Stimulated activated CD8-positive, alpha-beta memory T cell treated with anti-CD3 and anti-CD28 coated beads, Interleukin-4, amount 100 ng/mL, for 1 hour (primary cell): ENCODE data around the gene A4GALT.
"Not testable (repeated sequence)": the region's sequence is repeated elsewhere in the genome, so short reads cannot be mapped to it uniquely, and the experiment has no call there.

Source experiments
- DNase-seq, 2 donors: peaks; one replicate each; pipeline ENCODE4 v3.0.0-alpha.2; 2020; ENCODE audit warnings: low read depth in 2 of 2, low spot score in 1 of 2

Gene A4GALT

DNA sequence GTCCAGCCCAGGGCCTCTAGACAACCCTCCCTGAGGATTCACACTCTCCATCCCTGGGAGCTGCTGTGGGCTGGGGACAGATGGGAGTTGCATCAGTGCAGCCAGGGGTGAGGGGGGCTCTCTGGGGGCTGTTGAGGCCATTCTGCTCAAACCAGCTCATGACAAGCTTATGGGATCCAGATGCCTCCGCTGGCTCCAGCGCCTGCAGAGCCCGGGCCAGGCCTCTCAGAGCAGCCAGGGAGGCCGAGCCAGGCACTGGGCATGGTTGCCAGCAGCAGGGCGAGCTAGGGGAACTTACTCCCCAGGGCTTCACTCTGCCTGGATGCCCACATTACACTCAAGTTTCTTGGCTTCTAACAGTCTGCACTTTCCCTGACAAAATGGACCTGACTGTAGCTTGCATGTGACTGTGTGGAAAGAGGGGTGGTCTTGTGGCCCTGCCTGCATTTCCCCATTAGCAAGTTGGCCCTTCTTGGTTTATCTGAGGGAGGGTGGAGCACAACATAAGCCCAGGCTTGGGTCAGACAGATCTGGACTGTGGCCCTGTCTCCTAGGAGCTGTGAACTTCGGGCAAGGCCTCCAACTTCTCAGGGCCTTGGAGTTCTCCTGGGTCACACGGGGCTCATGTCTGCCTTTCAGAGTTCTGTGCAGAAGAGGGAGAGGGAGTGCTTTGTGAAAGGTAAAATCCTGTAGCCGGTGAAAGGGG is 36.9 kb downstream of the A4GALT start:
- DNase-seq: no peak

DNA sequence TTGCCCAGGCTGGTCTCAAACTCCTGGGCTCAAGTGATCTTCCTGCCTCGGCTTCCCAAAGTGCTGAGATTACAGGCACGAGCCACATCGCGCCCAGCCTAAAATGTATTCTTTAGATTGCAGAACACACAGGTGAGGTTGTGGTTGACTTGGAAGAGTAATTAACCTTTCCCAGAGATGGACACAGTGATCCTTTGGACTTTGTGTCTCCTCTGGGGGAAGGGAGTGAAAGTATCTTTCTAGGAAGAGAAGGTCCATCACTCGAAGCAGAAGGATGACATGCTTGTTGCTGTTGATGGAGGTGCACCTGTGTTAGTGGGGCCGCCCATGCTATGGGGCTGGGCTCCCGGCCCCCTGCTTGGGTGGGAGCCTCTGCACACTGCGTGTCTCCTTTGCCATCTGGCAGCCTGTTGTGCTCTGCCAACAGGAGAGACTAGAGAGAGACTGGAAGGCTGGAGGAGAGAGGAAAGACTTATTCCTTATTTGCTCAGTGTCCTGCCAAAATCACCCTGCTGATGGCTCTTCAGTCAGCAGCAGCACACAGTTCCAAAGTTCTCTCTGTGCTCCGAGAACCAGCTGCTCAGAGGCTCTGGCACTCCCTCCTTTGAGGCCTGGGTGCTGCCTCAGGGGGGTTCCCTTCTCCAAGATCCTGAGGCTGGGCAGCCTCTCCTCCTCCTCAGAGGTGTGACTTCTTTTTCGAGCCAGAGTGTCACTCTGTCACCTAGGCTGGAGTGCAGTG is 38.4 kb downstream of the A4GALT start:
- no peak for DNase-seq

DNA sequence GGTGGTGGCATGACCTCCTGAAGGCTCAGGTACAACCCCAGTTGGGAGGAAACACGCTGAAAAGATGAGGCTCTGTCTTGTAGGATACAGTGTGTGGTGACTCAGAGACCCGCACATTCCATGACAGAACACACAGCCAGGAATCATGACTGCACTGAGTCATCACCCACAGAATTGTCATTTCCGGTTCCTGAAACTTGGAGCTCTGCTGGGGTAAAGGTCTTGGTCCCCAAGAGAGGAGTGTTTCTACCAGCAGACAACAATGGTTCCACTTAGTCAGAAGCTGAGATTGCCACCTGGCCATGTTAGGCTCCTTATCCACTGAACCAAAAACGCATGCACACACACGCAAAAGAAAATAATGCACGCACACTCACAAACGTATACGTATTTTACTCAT is 40.0 kb downstream of the A4GALT start:
- DNase-seq: no peak

DNA sequence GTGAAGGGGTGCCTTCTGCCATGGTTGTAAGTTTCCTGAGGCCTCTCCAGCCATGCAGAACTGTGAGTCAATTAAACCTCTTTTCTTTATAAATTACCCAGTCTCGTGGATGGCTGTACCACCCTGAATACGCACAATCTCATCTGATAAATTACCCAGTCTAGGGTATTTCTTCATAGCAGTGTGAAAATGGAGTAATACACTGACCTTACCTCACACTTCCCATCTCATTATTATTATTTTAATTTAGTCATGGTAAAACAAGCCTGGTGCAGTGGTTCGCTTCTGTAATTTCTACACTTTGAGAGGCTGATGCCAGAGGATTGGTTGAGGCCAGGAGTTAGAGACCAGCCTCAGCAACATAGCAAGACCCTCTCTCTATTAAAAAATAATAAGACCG is 41.0 kb downstream of the A4GALT start:
- no peak for DNase-seq

DNA sequence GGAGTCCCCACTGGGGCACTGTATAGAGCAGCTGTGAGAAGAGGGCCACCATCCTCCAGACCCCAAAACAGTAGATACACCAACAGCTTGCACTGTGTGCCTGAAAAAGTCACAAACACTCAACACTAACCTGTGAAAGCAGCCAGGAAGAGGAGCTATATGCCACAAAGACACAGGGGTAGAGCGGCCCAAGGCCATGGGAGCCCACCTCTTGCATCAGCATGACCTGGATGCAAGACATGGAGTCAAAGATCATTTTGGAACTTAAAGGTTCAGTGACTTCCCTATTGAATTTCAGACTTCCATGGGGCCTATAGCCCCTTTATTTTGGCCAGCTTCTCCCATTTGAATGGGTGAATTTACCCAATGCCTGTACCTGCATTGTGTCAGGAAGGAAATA is 41.8 kb downstream of the A4GALT start:
- DNase-seq: no peak

DNA sequence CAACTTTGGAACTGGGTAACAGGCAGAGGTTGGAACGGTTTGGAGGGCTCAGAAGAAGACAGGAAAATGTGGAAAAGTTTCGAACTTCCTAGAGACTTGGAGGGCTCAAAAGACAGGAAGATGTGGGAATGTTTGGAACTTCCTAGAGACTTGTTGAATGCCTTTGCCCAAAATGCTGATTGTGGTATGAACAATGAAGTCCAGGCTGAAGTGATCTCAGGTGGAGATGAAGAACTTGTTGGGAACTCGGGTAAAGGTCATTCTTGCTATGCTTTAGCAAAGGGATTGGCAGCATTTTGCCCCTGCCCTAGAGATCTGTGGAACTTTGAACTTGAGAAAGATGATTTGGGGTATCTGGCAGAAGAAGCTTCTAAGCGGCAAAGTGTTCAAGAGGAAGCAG is 42.7 kb downstream of the A4GALT start:
- DNase-seq: not testable (repeated sequence)

DNA sequence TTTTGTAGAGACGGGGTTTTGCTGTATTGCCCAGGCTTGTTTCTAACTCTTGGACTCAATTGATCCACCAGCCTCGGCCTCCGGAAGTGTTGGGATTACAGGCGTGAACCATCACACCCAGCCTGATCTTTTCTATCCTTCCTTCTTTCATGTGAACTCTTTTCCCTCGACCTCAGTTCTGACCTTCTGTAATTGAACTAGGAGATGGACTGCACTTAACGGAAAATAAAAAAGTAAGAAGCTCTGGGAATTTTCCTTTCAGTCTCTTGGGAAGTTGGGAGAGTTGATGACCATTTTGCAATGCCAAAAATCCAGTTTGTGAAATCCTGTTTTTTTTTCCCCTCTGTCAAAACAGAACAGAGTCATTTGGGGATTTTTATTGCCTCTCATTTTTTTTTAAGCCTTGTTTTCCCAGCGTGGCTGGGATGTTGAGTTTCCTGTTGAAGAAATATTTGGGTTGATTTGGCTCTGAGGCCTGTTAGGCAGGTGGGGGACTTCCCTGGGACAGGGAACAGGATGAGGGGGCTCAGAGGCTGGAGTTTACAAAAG is 44.5 kb downstream of the A4GALT start:
- no peak for DNase-seq

DNA sequence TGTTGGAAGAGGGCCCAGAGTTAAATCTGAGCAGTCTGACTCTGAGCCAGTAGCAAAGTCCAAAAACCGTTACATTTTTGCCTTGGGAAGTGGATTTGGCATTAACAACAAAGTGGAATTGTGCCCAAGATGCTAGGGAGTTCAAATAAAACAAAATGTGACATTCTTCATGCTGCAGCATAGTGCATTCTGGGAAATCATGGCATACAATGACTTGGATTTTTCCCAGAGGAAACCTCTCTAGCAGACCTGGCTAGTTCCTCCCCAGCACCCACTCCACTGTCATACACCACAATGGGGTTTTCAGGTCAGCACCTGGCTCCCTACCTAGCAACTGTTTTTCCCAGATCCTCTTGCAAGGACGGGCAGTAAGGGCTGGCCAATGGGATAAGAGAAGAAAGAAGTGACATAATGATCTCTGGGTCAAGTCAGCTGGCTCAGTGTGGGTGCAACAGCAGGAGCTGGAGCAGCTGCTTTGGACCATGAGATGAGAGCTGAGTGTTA is 46.7 kb downstream of the A4GALT start:
- no peak for DNase-seq

DNA sequence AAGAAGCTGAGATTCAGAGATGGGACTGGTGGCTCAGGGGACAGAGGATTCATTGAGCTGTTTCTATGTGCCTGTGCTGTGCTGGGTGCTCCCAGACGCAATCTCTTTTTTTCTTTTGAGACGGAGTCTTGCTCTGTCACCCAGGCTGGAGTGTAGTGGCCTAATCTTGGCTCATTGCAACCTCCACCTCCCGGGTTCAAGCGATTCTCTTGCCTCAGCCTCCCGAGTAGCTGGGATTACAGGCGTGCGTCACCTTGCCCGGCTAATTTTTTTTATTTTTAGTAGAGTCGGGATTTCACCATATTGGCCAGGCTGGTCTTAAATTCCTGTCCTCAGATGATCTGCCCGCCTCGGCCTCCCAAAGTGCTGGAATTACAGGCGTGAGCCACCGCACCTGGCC is 47.6 kb downstream of the A4GALT start:
- not testable (repeated sequence) for DNase-seq

DNA sequence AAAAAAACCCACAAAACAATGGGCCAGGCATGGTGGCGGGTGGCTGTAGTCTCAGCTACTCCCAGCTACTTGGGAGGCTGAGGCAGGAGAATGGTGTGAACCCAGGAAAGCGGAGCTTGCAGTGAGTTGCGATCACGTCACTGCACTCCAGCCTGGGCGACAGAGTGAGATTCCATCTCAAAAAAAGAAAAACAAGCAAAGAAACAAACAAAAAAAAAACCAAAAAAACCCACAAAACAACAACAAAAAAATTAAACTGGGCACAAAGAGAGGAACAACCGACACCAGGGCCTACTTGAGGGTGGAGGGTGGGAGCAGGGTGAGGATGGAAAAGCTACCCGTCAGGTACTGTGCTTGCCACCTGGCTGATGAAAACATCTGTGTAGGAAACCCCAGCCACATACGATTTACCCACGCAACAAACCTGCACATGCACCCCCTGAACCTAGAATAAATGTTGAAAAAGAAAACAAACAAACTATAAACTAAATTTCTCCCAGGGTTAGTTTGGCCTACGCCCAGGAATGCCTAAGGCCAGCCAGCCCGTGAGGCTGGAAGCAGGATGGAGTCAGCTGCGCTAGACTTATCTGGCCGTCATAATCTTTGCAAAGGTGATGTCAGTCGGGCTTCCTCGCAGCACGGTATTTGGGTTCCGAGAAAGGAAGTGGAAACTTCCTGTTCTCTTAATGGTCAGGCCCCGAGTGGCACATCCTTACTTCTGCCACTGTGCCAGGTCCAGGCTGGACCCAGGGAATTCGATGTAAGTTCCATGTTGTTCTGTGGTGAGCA is 49.6 kb downstream of the A4GALT start:
- DNase-seq: no peak

DNA sequence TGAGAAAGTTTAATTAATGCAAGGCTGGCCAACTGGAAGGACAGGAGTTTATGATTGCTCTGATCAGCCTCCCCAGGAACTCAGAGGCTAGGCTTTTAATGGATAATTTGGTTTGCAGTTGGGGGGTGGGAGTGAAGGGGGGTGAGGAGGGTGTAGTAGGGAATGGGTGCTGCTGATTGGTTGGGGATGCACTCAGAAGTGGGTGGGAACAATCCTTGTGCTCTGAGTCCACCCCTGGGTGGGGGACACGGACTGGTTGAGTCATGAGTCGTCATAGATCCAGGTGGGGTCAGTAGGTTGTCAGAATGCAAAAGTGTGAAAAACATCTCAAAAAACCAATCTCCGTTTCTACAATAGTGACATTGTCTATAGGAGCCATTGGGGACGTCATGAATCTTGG is 50.6 kb downstream of the A4GALT start:
- DNase-seq: no peak

DNA sequence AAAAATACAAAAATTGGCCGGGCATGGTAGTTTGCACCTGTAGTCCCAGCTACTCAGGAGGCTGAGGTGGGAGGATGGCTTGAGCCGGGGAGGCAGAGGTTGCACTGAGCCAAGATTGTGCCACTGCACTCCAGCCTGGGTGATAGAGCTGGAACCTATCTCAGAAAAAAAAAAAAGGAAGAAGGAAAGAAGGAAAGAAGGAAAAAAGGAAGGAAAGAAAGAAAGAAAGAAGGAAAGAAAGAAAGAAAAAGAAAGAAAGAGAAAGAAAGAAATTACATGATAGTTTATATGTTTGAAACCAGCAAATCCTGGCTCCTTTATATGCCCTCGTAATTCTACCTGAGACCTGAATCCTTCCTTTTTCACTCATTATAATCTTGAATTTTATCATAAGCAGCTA is 54.3 kb downstream of the A4GALT start:
- DNase-seq: not testable (repeated sequence)

DNA sequence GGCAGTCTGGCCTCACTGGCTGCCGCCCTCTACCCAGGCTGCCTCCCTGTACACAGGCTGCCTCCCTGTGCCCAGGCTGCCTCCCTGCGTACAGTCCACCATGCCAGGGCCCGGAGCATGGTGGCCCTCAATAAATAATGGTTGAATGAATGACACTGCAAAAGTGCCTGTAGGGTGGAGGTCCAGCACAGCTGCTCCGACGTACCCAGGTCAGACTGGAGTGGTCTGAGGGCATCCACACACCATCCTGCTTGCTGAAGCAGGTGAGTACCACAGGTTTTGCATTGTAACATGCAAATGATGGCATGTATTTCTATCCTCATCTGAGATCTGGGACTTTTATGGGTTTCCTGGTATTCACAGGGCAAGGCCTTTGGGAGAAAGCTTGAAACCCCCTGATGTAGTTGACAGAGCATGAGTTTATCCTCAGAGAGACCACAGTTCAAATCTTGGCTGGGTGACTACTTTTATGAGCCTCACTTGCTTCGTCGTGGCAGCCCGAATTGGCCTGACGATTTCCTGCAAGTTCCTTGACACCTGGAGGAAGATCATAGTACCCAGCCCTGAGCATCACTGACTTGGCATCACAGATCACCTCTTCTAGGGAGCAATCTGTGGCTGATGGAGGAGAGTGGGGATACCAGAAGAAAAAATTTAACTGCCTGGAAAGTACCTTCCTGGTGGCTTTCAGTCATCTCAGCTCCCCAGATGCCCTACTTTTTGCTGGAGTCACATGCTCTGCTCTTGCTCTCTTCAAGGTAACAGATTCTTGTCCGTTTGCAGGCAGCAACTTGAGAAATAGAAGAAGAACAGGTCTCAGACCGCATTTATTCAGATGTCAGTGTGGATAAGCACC is 55.5 kb downstream of the A4GALT start:
- DNase-seq: no peak

DNA sequence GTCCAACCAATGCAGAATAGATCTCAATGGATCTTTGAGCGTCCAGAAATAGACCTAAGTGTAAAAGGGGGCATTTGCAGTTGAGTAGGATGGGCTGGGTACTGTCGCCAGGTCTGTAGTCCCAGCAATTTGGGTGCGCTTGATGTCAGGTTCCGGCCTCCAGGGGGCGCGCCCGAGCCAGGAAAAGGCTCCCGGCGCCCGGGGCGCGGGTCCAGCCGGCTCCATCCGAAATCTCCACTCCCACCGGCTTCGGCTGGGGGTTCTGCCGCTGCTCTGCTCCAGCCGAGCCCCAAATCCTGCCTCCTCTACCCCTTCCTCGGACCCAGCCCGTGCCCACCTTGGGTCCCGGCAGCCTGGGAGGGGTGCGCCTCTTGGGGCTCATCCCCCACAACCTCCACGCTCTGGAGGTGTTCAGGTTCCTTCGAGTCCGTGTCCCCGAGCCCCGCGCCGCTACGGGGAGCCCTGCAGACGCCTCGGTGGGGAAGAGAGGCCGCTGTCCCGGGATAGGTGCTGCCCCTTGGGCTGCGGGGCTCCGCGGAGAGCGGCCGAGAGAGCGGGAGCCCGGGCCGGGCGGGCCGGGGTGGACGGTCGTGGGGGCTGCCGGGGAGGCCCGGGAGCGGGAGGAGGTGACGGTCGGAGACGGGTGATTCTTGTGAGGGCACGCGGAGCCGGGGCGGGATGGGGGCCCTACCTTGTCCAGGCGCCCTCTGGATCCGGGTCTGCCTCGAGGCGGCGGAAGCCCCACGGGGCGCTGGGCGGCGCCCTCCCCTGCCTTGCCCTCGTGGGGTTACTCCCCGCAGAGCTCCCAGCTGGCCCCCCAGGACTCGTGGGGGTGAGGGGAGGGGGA is 58.5 kb downstream of the A4GALT start:
- DNase-seq: peak; percentile 62 to 65

DNA sequence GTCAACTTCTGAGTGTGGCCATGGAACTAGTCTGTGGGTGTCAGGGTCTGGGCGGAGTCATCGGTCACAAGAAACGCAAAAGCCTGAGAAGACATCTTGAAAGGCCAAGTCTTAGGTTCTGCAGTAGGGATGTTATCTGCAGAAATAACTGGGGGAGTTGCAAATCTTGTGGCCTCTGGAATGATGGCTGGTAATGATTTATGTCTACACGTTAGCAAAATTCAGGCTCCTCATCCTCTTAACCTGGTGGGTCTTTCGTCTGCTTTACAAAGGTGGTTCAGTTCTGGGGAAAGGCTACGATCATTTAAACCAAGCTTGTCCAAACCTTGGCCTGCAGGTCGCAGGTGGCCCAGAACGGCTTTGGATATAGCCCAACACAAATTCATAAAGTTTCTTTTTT is 64.1 kb downstream of the A4GALT start:
- DNase-seq: no peak

DNA sequence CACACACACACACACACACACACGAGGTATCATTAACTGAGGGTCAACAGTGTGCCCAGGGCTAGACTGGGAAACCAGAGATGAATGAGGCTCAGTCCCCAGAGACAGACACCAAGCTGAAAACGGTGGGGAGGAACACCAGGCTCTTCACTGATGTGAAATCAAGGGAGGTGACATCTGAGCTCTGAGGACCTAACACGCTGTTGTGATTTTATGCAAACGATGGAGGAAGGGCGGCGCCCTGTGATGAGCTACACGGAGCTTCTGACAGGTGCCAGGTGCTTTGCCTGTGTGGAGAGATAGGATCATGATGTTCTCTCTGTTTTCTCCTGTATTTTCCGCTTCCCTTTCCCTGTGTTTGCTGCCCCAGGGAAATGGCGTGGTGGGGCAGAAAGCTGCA is 65.0 kb downstream of the A4GALT start:
- DNase-seq: no peak

DNA sequence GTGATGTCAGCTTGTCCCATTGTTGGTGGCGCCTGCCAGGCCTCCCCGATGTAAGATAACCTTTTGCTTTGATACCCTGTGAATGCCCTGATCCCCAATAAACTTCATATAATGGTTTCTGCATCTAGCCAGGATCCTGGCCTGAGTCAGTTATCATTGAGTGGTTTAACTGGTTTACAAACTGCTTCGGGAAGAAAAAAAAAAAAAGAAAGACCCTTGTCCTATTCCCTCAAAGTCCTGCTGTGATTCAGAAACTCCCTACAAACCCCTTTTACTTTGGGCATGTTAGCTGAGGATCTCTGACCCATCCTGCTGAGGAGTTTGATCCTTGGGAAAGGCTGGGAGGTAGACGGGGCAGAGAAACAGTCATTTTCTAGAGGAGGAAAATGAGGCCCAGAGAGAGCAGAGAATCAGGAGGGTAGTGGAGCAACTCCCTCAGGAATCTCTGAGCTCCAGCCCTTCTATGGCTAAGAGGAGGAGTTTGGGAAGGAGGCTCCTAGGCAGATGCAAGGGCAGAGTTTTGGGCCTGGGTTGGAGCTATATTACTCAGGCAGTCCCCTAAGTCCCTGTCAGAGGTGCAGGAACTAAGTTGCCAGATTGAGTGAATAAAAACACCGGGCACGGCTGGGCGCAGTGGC is 66.1 kb downstream of the A4GALT start:
- DNase-seq: no peak

DNA sequence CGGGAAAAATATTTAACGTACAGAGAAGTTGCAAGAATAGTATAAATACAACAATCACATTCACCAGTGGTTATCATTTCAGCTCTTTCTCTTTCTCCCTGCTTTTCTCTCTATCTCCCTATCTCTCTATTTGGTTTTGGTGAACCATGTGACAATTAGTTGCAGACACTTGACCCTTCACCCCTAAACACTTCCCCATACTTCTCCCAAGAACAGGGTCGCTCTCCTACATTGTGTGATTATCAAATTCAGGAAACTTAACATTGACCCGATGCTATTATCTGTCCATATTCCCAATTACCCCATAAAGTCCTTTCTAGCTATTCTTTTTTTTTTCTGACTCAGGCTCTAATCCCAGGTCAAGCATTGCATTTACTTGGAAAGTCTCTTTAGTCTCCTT is 66.7 kb downstream of the A4GALT start:
- no peak for DNase-seq

DNA sequence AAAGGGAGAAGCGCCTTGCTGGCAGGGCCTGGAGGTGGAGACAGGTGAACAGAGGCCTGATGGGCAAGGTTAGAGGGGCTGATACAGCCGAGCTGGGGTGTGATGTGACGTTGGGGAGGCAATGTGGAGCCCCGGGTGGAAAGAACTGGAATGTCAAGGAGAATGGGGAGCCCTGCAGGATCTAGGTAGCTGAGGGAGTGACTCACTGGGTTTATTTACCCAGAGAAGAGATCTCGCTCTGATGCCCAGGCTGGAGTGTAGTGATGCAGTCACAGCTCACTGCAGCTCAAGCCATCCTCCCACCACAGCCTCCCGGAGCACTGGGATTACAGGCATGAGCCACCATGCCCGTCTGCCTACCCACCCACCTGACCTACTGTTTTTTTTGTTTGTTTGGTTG is 69.5 kb downstream of the A4GALT start:
- no peak for DNase-seq
